Brain microvascular endothelial cell (primary cell): Measurements from ENCODE around the gene SPAG6.

Source experiments
- DNase-seq: peaks from one replicate; pipeline ENCODE4 v3.0.0-alpha.2; 2020
- H3K27ac ChIP-seq: fragments of 250-450 bp; sonication (Bioruptor Pico); 2 replicates; pipeline ENCODE4 v1.5.1; 2020; ENCODE audit warnings: mild to moderate bottlenecking, moderate library complexity
- H3K27me3 ChIP-seq: fragments of 250-450 bp; sonication (Bioruptor Pico); replicated peaks from 2 replicates; pipeline ENCODE4 v1.5.1; 2020; ENCODE audit warnings: mild to moderate bottlenecking
- H3K36me3 ChIP-seq: fragments of 250-450 bp; sonication (Bioruptor Pico); replicated peaks from 2 replicates; pipeline ENCODE4 v1.5.1; 2020; ENCODE audit warnings: mild to moderate bottlenecking
- H3K4me3 ChIP-seq: 2 replicates; pipeline ENCODE4 v1.5.1; 2011; ENCODE audit warnings: low read depth, mild to moderate bottlenecking, control low read depth, low read length, moderate library complexity
- CTCF ChIP-seq: IDR thresholded peaks from 2 replicates; pipeline ENCODE4 v1.5.1; 2011; ENCODE audit warnings: low read depth, mild to moderate bottlenecking, moderate library complexity, low read length, control low read depth, inconsistent platforms; ENCODE audit errors: missing control alignments
- in situ Hi-C: cut with HindIII; loops from 2 replicates; pipeline ENCODE4 v1.10.0; 2017; ENCODE audit warnings: low sequenced_read_pairs, low pct_ligation_motif_present

Gene SPAG6

GRCh38 chr10:22341190-22341925 lies 3.9 kb upstream of the SPAG6 start:
- Histone ChIP-seq H3K36me3 (no peaks in the 10 kb centered on the region), H3K4me3 (peak overlapping the region; percentile 71), H3K27ac (no peak overlapping the region), H3K27me3 (peaks cover 75% of the 10 kb centered on the region)
- in situ Hi-C loops, result no loop called here
- TF ChIP-seq CTCF, result no peak
- DNase-seq, result no peak

GRCh38 chr10:22341926-22342196 lies 3.4 kb upstream of the SPAG6 start:
- Histone ChIP-seq H3K27me3 (peaks cover 74% of the 10 kb centered on the region), H3K4me3 (no peak overlapping the region), H3K27ac (no peak overlapping the region), H3K36me3 (no peaks in the 10 kb centered on the region)
- in situ Hi-C loops, result no loop called here
- no peak for TF ChIP-seq CTCF
- DNase-seq, result no peak

GRCh38 chr10:22342421-22342820 lies 2.9 kb upstream of the SPAG6 start:
- no peak overlapping the region for H3K4me3 ChIP-seq
- no peaks in the 10 kb centered on the region for H3K36me3 ChIP-seq
- no peak for DNase-seq
- peaks cover 74% of the 10 kb centered on the region for H3K27me3 ChIP-seq
- no peak for TF ChIP-seq CTCF
- in situ Hi-C loops, result no loop called here
- H3K27ac ChIP-seq, result no peak overlapping the region

- H3K27ac ChIP-seq, result no peak overlapping the region
- no peaks in the 10 kb centered on the region for H3K36me3 ChIP-seq
- no peak for TF ChIP-seq CTCF
- peaks cover 67% of the 10 kb centered on the region for H3K27me3 ChIP-seq
- DNase-seq, result no peak
- in situ Hi-C loops, result no loop called here
- no peak overlapping the region for H3K4me3 ChIP-seq
Measured at GRCh38 chr10:22343731-22344130, 1.6 kb upstream of the SPAG6 start.

- no peaks in the 10 kb centered on the region for H3K36me3 ChIP-seq
- TF ChIP-seq CTCF, result no peak
- peaks cover 62% of the 10 kb centered on the region for H3K27me3 ChIP-seq
- no peak overlapping the region for H3K4me3 ChIP-seq
- in situ Hi-C loops, result no loop called here
- DNase-seq, result no peak
- H3K27ac ChIP-seq, result no peak overlapping the region
Measured at GRCh38 chr10:22344249-22344648, 1.0 kb upstream of the SPAG6 start.

GRCh38 chr10:22344781-22345300 lies 455 bp upstream of the SPAG6 start:
- no peak for DNase-seq
- TF ChIP-seq CTCF, result no peak
- no peaks in the 10 kb centered on the region for H3K36me3 ChIP-seq
- in situ Hi-C loops, result no loop called here
- no peak overlapping the region for H3K4me3 ChIP-seq
- peaks cover 62% of the 10 kb centered on the region for H3K27me3 ChIP-seq
- H3K27ac ChIP-seq, result no peak overlapping the region
